IgD-negative memory B cell (primary cell): ENCODE results near the gene SPAG16. TPM values are rescaled to one million over a fixed set of nuclear protein-coding genes. Genes with fewer than 3 reads are reported as not detected.

Source experiments
- H3K27ac Mint-ChIP-seq, 3 donors: one replicate each; pipeline ENCODE4 v1.8.0; 2020 to 2022; ENCODE audit warnings: mild to moderate bottlenecking in 3 of 3, mixed read lengths in 3 of 3, moderate library complexity in 1 of 3
- H3K27me3 Mint-ChIP-seq: one replicate; pipeline ENCODE4 v1.8.0; 2021; ENCODE audit warnings: mixed read lengths
- H3K36me3 Mint-ChIP-seq: one replicate; pipeline ENCODE4 v1.8.0; 2020; ENCODE audit warnings: mild to moderate bottlenecking, mixed read lengths
- H3K4me1 Mint-ChIP-seq, 3 donors: one replicate each; pipeline ENCODE4 v1.8.0; 2020 to 2022; ENCODE audit warnings: mixed read lengths in 3 of 3, mild to moderate bottlenecking in 1 of 3
- H3K4me3 Mint-ChIP-seq, 4 donors: one replicate each; pipeline ENCODE4 v1.8.0; 2020 to 2022; ENCODE audit warnings: mild to moderate bottlenecking in 4 of 4, mixed read lengths in 4 of 4, moderate library complexity in 3 of 4
- H3K9me3 Mint-ChIP-seq, 3 donors: one replicate each; pipeline ENCODE4 v1.8.0; 2020 to 2021; ENCODE audit warnings: mixed read lengths in 3 of 3, mild to moderate bottlenecking in 1 of 3
- polyA plus RNA-seq: library from polyadenylated mRNA; unstranded; fragments of 300-500 nt; fragmentation: Illumina TruSeq; gene quantifications from one replicate; pipeline ENCODE4 v1.2.3, GENCODE V29; 2021

Gene SPAG16
- polyA plus RNA-seq, 1 donor from 2014 or later, result 9.1 TPM

- Mint-ChIP-seq H3K36me3 (peaks cover 2% of the 10 kb centered on the region), H3K27ac (peak overlapping the region in 1 of 3 donors; percentile 92), H3K4me1 (peaks cover 0 to 6% (median 4%) of the 10 kb centered on the region in 3 donors), H3K4me3 (peak overlapping the region in 1 of 4 donors; percentile 85), H3K27me3 (no peaks in the 10 kb centered on the region), H3K9me3 (peaks cover 0 to 4% (median 0%) of the 10 kb centered on the region in 3 donors)
Observed at GRCh38 chr2:213766062-213766461, 481.8 kb downstream of the SPAG16 start.

DNA sequence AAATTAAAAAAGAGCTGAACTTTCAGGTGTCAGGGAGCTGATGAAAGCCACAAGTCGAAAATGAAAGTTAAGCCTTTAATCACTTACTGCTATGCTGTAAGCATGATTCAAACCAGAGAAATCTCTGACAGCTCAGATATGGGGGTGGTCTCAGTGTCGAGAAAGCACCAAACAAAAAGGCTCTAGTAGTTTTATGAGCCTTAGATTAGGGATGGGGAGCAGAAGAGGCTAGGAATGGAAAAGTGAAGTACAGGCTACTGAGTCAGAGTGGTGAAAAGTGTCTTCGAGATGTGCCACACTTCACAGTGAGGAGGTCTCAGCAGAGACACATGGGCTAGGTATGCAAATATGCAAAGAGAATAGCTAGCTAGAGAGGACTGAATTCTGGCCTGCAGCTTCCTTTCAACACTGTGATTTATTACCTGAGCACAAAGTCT lies 482.2 kb downstream of the SPAG16 start:
- Mint-ChIP-seq H3K4me3 (peak overlapping the region in 2 of 4 donors; percentile 3 to 85), H3K27me3 (no peaks in the 10 kb centered on the region), H3K4me1 (peaks cover 0 to 6% (median 4%) of the 10 kb centered on the region in 3 donors), H3K9me3 (peaks cover 0 to 4% (median 0%) of the 10 kb centered on the region in 3 donors), H3K36me3 (peaks cover 2% of the 10 kb centered on the region), H3K27ac (peak overlapping the region in 1 of 3 donors; percentile 92)

- Mint-ChIP-seq H3K4me1 (no peaks in the 10 kb centered on the region), H3K27me3 (no peaks in the 10 kb centered on the region), H3K27ac (no peak overlapping the region), H3K4me3 (no peak overlapping the region), H3K36me3 (no peaks in the 10 kb centered on the region), H3K9me3 (peaks cover 0 to 3% (median 0%) of the 10 kb centered on the region in 3 donors)
Observed at GRCh38 chr2:213787869-213788268, 503.6 kb downstream of the SPAG16 start.

DNA sequence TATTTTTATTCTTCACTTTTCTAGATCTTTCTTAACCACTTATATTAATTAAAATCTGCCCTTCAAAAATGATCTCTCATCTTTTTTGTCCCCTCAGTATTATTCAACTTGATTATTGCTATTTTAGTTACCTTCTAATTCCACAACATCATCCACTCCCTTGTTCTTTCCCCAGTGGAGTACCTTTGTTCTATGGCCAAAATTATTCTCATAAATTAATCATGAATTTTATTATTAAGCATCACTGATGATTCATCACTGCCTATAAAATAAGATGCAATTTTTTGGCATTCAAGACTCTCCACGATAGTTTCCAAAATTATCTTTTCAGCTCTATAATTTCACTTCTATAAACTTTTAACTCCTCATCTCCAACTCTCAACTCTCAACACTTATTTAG lies 505.7 kb downstream of the SPAG16 start:
- Mint-ChIP-seq H3K36me3 (peaks cover 2% of the 10 kb centered on the region), H3K27me3 (no peaks in the 10 kb centered on the region), H3K4me3 (no peak overlapping the region), H3K27ac (no peak overlapping the region), H3K9me3 (peaks cover 0 to 3% (median 0%) of the 10 kb centered on the region in 3 donors), H3K4me1 (no peaks in the 10 kb centered on the region)

- Mint-ChIP-seq H3K36me3 (peaks cover 2% of the 10 kb centered on the region), H3K27ac (no peak overlapping the region), H3K27me3 (no peaks in the 10 kb centered on the region), H3K9me3 (peaks cover 0 to 3% (median 0%) of the 10 kb centered on the region in 3 donors), H3K4me1 (no peaks in the 10 kb centered on the region), H3K4me3 (no peak overlapping the region)
Observed at GRCh38 chr2:213792045-213792444, 507.8 kb downstream of the SPAG16 start.

DNA sequence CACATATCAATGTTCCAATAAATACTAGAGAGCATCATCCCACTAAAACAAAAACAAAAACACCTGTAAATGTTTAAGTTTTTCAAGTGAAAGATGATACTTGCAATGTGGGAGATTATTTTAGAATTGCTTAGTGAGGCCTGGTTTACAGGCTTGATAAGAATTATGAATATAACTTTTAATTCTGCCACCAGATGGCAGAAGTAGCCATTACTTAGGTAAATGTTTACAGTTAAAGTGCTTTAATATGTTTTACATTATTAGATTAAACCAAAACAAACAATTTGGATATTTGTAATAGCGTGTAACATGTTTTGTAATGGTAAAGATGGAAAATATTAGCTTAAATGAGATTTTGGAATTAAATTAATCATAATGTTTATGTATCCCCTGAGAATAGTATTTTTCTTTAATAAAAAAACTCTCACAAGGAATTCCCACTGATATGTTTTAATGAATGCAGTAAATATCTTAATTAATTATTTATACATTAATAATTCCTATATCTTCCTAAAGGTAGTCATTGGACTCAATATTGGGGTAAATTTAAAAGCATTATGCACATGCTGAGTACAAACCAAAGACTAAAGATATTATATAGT lies 522.0 kb downstream of the SPAG16 start:
- Mint-ChIP-seq H3K27me3 (no peaks in the 10 kb centered on the region), H3K9me3 (no peaks in the 10 kb centered on the region), H3K4me1 (no peaks in the 10 kb centered on the region), H3K27ac (no peak overlapping the region), H3K36me3 (no peaks in the 10 kb centered on the region), H3K4me3 (no peak overlapping the region)

DNA sequence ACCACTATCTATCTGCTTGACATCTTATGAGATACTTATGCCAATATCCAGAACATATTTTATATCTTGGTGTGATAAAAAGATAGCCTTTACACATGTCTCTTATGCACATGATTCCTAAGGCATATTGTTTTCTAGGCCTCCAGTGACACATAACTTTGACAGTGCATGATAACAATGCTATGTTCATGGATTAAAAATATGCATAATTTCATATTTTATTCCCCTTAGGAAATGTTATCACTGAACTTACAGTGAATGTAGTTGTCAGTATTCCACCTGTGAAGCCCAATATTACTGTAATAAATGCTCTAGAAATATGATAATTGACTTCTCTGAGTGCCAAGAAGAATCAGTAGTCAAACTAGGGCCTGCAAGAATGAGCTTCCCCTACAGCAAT lies 532.3 kb downstream of the SPAG16 start:
- H3K27ac Mint-ChIP-seq, result no peak overlapping the region
- H3K36me3 Mint-ChIP-seq, result peaks cover 1% of the 10 kb centered on the region
- H3K27me3 Mint-ChIP-seq, result no peaks in the 10 kb centered on the region
- no peaks in the 10 kb centered on the region for H3K4me1 Mint-ChIP-seq
- peaks cover 0 to 3% (median under 1%) of the 10 kb centered on the region in 3 donors for H3K9me3 Mint-ChIP-seq
- H3K4me3 Mint-ChIP-seq, result no peak overlapping the region

GRCh38 chr2:213818436-213818835 lies 534.2 kb downstream of the SPAG16 start:
- peaks cover 2% of the 10 kb centered on the region for H3K36me3 Mint-ChIP-seq

DNA sequence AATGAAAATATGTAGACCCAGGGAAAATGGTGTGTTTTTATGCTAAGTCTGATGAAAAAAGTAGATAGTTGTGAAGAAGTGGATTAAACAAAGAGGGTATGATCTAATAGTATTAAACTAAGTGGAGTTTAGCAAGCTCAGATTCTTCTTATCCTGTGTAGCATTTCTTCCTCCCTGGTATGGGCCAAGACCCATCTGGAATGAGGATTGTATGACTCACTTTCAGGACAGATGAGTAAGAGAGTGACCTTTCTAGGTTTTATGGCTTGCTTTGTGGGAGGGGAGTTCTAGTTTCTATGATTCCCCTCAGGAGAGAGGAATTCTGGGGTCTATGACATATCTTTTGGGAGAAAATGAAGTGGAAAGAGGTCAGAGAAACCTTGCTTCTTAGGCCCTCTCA lies 550.1 kb downstream of the SPAG16 start:
- H3K36me3 Mint-ChIP-seq, result no peaks in the 10 kb centered on the region
- H3K27ac Mint-ChIP-seq, result no peak overlapping the region

More at GRCh38 chr2:213818436-213818835, 534.2 kb downstream of the SPAG16 start:
- H3K4me1 Mint-ChIP-seq, result no peaks in the 10 kb centered on the region
- H3K4me3 Mint-ChIP-seq, result no peak overlapping the region
- no peak overlapping the region for H3K27ac Mint-ChIP-seq
- no peaks in the 10 kb centered on the region for H3K27me3 Mint-ChIP-seq
- H3K9me3 Mint-ChIP-seq, result peaks cover 0 to 5% (median 0%) of the 10 kb centered on the region in 3 donors

DNA sequence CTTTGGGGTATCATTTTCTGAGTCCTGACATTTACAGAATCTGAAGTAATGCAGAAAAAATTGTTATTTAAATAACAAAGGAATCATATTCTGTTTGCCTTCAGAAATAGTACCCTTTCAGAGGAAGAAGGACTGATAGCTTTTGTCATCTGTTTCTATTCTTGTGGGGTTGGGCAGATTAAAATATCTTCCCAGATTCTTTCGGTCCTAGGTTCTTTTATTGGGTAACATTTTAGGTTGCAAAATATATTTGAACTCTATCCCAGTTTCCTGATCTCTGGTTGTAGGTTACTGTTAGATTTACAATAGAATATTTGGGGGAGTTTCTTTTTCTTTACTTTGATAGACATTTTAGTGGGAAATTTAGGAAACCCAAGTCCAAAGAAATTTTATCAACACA lies 550.5 kb downstream of the SPAG16 start:
- Mint-ChIP-seq H3K36me3 (no peaks in the 10 kb centered on the region), H3K27ac (no peak overlapping the region), H3K9me3 (peaks cover 0 to 1% (median 0%) of the 10 kb centered on the region in 3 donors), H3K4me3 (no peak overlapping the region), H3K27me3 (no peaks in the 10 kb centered on the region), H3K4me1 (no peaks in the 10 kb centered on the region)

More for the DNA sequence above, 550.1 kb downstream of the SPAG16 start:
- Mint-ChIP-seq H3K4me3 (no peak overlapping the region), H3K9me3 (peaks cover 0 to 1% (median 0%) of the 10 kb centered on the region in 3 donors), H3K4me1 (no peaks in the 10 kb centered on the region), H3K27me3 (no peaks in the 10 kb centered on the region)

GRCh38 chr2:213846856-213847255 lies 562.6 kb downstream of the SPAG16 start:
- no peaks in the 10 kb centered on the region for H3K27me3 Mint-ChIP-seq
- no peak overlapping the region for H3K4me3 Mint-ChIP-seq
- no peak overlapping the region for H3K27ac Mint-ChIP-seq
- H3K36me3 Mint-ChIP-seq, result no peaks in the 10 kb centered on the region
- H3K9me3 Mint-ChIP-seq, result peaks cover 0 to 2% (median 0%) of the 10 kb centered on the region in 3 donors
- H3K4me1 Mint-ChIP-seq, result no peaks in the 10 kb centered on the region

- no peak overlapping the region for H3K4me3 Mint-ChIP-seq
- peaks cover 0 to 2% (median 0%) of the 10 kb centered on the region in 3 donors for H3K9me3 Mint-ChIP-seq
- H3K27ac Mint-ChIP-seq, result no peak overlapping the region
- no peaks in the 10 kb centered on the region for H3K27me3 Mint-ChIP-seq
- no peaks in the 10 kb centered on the region for H3K4me1 Mint-ChIP-seq
- H3K36me3 Mint-ChIP-seq, result no peaks in the 10 kb centered on the region
Observed at GRCh38 chr2:213847316-213847715, 563.1 kb downstream of the SPAG16 start.

DNA sequence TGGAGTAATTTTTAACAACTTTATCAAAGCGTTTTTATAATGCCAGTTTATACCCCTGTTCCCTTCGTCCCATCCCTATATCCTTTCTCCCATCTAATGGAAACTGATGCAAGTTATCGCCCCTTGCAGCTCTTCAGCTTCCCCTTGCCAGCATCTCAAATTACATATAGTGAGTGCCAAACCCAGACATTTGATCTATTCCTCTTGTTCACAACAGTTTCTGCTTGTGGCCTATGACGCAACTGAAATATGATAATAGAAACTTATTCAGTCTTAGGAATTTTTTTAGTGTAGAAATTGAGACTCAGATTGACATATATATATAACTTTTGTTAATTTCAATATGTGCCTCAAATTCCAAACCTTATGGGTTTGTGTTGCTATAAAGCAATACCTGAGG lies 564.4 kb downstream of the SPAG16 start:
- H3K27ac Mint-ChIP-seq, result no peak overlapping the region
- H3K27me3 Mint-ChIP-seq, result no peaks in the 10 kb centered on the region
- H3K4me3 Mint-ChIP-seq, result no peak overlapping the region
- no peaks in the 10 kb centered on the region for H3K9me3 Mint-ChIP-seq
- H3K36me3 Mint-ChIP-seq, result no peaks in the 10 kb centered on the region
- no peaks in the 10 kb centered on the region for H3K4me1 Mint-ChIP-seq

- Mint-ChIP-seq H3K27ac (no peak overlapping the region), H3K9me3 (no peaks in the 10 kb centered on the region), H3K27me3 (no peaks in the 10 kb centered on the region), H3K36me3 (no peaks in the 10 kb centered on the region), H3K4me1 (no peaks in the 10 kb centered on the region), H3K4me3 (no peak overlapping the region)
Observed at GRCh38 chr2:213861638-213862037, 577.4 kb downstream of the SPAG16 start.

DNA sequence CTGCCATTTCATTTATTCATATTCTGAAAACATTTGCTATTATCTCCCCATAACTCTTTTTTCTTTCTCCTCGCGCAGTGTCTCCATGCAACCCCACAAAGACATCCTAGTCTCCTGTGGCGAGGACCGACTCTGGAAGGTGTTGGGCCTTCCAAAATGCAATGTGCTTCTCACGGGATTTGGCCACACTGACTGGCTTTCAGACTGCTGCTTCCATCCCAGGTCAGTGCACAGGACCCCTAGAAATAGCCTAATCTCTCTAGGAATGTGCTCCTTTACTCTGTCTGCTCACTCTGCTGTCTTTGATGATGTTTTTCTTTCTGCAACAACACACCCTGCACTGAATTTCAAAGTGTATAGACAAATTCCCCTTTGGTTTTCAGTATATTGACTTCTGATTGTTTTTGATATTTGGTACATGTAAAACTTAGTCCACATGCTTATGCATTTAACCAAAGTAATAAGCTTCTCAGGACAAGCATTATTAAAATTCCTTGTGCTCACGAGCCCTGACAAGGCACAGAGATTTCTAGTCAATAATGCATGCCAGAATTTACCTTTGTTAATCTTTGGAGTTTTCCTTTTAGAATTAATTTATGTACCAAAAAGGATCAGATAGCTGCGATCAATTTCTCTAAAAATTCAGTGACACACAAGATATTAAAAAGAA lies 578.3 kb downstream of the SPAG16 start:
- Mint-ChIP-seq H3K9me3 (no peaks in the 10 kb centered on the region), H3K36me3 (no peaks in the 10 kb centered on the region), H3K27ac (no peak overlapping the region), H3K27me3 (no peaks in the 10 kb centered on the region), H3K4me1 (no peaks in the 10 kb centered on the region), H3K4me3 (no peak overlapping the region)

GRCh38 chr2:213863541-213863940 lies 579.3 kb downstream of the SPAG16 start:
- Mint-ChIP-seq H3K9me3 (no peaks in the 10 kb centered on the region), H3K4me3 (no peak overlapping the region), H3K27me3 (no peaks in the 10 kb centered on the region), H3K4me1 (no peaks in the 10 kb centered on the region), H3K36me3 (no peaks in the 10 kb centered on the region), H3K27ac (no peak overlapping the region)
